BE2C (cell line): Measurements from ENCODE around the gene BOD1.
A peak's percentile ranks its signal among the peaks of the same experiment; 100 is the strongest.
"Not testable (repeated sequence)": the region's sequence is repeated elsewhere in the genome, so short reads cannot be mapped to it uniquely, and the experiment has no call there.

Source experiments
- DNase-seq: peaks from one replicate; pipeline ENCODE4 v3.0.0-alpha.2; 2020
- H3K27me3 ChIP-seq: fragments of 250-450 bp; sonication (Bioruptor Pico); 2 replicates; pipeline ENCODE4 v1.5.1; 2020; ENCODE audit warnings: mild to moderate bottlenecking
- H3K36me3 ChIP-seq: fragments of 250-450 bp; sonication (Bioruptor Pico); 2 replicates; pipeline ENCODE4 v1.5.1; 2020; ENCODE audit warnings: mild to moderate bottlenecking
- H3K4me1 ChIP-seq: fragments of 250-450 bp; sonication (Bioruptor Pico); 2 replicates; pipeline ENCODE4 v1.5.1; 2020
- H3K4me3 ChIP-seq: 2 replicates; pipeline ENCODE4 v1.5.1; 2011; ENCODE audit warnings: low read depth, low read length
- H3K9me3 ChIP-seq: fragments of 250-450 bp; sonication (Bioruptor Pico); 2 replicates; pipeline ENCODE4 v1.5.1; 2020
- TF ChIP-seq, protein P1 (sequence below): IDR thresholded peaks from 2 replicates; pipeline ENCODE4 v1.5.1; 2012; ENCODE audit warnings: mild to moderate bottlenecking, low read depth, low read length

Gene BOD1

DNA sequence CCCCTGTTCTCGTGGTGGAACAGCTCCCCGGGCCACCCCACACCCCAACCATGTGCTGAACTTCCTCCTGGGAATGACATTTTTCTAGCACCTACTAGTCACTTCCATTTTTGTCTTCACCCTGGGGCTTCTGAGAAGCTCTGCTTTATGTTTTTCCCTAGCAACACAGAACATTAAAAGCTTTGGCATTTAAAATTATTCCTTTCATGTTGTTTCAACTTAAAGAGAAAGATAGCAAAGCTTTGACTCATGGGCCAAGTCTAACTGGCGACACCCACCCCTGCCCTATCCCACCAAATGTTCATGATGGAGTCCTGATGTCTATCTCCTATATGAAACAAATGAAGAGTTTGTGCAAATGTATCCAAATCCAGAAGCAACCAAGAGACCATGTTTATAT, 22.4 kb downstream of the BOD1 start:
- no peaks in the 10 kb centered on the region for H3K27me3 ChIP-seq
- DNase-seq: no peak
- no peak overlapping the region for H3K4me3 ChIP-seq
- H3K9me3 ChIP-seq: peaks cover 9% of the 10 kb centered on the region
- TF ChIP-seq, protein P1, sequence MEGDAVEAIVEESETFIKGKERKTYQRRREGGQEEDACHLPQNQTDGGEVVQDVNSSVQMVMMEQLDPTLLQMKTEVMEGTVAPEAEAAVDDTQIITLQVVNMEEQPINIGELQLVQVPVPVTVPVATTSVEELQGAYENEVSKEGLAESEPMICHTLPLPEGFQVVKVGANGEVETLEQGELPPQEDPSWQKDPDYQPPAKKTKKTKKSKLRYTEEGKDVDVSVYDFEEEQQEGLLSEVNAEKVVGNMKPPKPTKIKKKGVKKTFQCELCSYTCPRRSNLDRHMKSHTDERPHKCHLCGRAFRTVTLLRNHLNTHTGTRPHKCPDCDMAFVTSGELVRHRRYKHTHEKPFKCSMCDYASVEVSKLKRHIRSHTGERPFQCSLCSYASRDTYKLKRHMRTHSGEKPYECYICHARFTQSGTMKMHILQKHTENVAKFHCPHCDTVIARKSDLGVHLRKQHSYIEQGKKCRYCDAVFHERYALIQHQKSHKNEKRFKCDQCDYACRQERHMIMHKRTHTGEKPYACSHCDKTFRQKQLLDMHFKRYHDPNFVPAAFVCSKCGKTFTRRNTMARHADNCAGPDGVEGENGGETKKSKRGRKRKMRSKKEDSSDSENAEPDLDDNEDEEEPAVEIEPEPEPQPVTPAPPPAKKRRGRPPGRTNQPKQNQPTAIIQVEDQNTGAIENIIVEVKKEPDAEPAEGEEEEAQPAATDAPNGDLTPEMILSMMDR: no peak
- no peaks in the 10 kb centered on the region for H3K36me3 ChIP-seq
- H3K4me1 ChIP-seq: no peaks in the 10 kb centered on the region

DNA sequence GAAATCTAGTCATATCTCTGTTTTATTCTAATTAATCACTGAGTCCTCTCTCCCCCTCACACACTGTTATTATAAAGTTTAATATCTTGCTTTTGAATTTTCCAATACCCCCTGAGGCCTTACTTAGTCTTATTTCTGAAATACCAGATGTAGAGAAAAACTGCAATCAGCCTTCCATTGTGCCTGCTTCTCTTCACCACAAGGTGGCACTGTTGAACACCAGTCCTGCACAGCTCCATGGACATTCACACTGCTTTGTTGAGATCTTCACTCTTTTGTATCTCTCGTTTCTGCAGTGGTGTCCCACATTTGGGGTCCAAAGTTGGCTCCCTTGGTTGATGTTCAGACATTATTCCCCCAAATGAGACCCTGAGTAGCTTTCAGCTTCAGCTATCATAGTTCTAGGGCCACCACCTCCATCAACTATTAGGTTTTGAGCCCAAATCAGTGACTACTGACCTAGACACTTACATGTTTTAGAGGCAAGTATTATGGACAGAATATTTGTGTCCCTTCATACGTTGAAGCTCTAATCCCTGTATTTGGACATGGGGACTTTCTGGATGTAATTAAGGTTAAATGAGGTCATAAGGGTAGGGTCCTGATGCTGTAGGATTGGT, 24.3 kb downstream of the BOD1 start:
- TF ChIP-seq, protein P1: peak; percentile 96
- Histone ChIP-seq H3K27me3 (no peaks in the 10 kb centered on the region), H3K4me1 (no peaks in the 10 kb centered on the region), H3K36me3 (no peaks in the 10 kb centered on the region), H3K4me3 (no peak overlapping the region), H3K9me3 (peaks cover 9% of the 10 kb centered on the region)
- no peak for DNase-seq

GRCh38 chr5:173591056-173591514, 25.4 kb downstream of the BOD1 start:
- peak; percentile 36 for DNase-seq
- Histone ChIP-seq H3K4me1 (no peaks in the 10 kb centered on the region), H3K4me3 (no peak overlapping the region), H3K36me3 (no peaks in the 10 kb centered on the region), H3K27me3 (no peaks in the 10 kb centered on the region), H3K9me3 (peaks cover 9% of the 10 kb centered on the region)
- TF ChIP-seq, protein P1: no peak

DNA sequence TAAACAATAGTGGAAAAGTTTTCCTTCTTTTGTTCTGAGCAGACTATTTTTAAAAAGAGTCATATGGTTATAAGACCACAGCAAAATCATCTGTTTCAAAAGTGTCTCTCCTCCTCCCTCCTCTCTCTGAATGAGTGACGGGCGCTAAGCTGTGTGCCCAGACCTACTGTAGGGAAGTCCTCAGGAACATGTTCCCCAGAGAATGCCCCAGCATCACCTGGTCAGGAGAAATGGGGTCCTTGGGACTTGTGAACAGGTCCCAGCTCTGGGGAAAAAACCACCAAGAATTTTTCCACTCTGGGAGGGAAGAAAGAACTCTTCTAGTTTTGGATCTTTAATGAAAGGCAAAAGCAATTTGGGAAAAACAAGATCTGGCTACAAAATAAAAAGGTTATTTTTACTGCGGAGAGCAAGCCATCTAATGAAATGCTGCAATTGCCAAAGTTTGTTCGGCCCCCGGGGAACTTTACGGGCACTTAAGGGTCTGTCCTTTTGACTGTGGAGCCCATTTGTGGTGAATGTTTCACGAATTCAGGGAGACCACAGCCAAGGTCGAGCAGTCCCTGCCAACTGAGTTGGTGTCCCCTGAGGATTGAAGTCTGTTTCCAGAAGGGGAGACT, 25.9 kb downstream of the BOD1 start:
- H3K9me3 ChIP-seq: peaks cover 9% of the 10 kb centered on the region
- no peaks in the 10 kb centered on the region for H3K27me3 ChIP-seq
- no peak for DNase-seq
- H3K4me3 ChIP-seq: no peak overlapping the region
- no peaks in the 10 kb centered on the region for H3K36me3 ChIP-seq
- no peaks in the 10 kb centered on the region for H3K4me1 ChIP-seq
- TF ChIP-seq, protein P1: no peak

GRCh38 chr5:173586133-173586532, 30.3 kb downstream of the BOD1 start:
- H3K4me3 ChIP-seq, H3K36me3 ChIP-seq, H3K9me3 ChIP-seq, DNase-seq, H3K27me3 ChIP-seq, H3K4me1 ChIP-seq: not testable (repeated sequence)

GRCh38 chr5:173583346-173583745, 33.1 kb downstream of the BOD1 start:
- Histone ChIP-seq H3K27me3 (no peaks in the 10 kb centered on the region), H3K4me3 (no peak overlapping the region), H3K9me3 (no peaks in the 10 kb centered on the region; the same call in 1 of the 2 replicates), H3K36me3 (no peaks in the 10 kb centered on the region), H3K4me1 (no peaks in the 10 kb centered on the region)
- TF ChIP-seq, protein P1: no peak
- no peak for DNase-seq
